A549 (cell line): ENCODE data around the gene RNF13.

ENCODE experiments used
- CEBPB ChIP-seq, 2 experiments: fragments of >200 bp in 1 of 2; sonication (Bioruptor Twin) in 1 of 2; formaldehyde crosslinking in 1 of 2; IDR thresholded peaks; 2 replicates each; pipeline ENCODE4 v1.6.1; 2012 to 2016
- EHMT2 ChIP-seq: fragments of 200-600 bp; sonication (generic); IDR thresholded peaks from 2 replicates; pipeline ENCODE4 v1.6.1; 2016; ENCODE audit warnings: antibody characterized with exemption, low read depth, mild to moderate bottlenecking, moderate library complexity
- POLR2A ChIP-seq: IDR thresholded peaks from 2 replicates; pipeline ENCODE4 v1.6.1; 2012; ENCODE audit warnings: mild to moderate bottlenecking, low read length
- TF ChIP-seq, protein P1 (sequence below): fragments of >200 bp; sonication (Bioruptor Twin); formaldehyde crosslinking; IDR thresholded peaks from 3 replicates; pipeline ENCODE4 v1.5.1; 2016

DNA sequence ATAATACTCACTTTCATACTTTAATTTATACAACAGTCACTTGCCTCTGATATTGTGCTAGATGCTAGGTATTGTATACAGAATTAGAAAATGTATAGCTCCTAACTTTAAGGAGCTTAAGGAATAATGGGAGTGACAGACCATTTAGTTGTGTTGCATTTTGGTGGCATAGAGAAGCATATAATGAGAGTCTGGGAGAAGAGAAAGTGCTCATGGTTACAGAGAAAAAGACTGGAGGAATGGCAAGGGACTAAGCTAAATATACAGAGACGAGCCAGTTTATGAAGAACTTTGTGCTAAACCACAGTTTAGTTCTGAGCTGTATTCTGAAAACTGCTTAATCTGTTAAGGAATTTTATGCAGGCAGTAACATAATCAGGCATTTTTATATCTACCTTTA is 6.4 kb downstream of the RNF13 start:
- TF ChIP-seq, protein P1, sequence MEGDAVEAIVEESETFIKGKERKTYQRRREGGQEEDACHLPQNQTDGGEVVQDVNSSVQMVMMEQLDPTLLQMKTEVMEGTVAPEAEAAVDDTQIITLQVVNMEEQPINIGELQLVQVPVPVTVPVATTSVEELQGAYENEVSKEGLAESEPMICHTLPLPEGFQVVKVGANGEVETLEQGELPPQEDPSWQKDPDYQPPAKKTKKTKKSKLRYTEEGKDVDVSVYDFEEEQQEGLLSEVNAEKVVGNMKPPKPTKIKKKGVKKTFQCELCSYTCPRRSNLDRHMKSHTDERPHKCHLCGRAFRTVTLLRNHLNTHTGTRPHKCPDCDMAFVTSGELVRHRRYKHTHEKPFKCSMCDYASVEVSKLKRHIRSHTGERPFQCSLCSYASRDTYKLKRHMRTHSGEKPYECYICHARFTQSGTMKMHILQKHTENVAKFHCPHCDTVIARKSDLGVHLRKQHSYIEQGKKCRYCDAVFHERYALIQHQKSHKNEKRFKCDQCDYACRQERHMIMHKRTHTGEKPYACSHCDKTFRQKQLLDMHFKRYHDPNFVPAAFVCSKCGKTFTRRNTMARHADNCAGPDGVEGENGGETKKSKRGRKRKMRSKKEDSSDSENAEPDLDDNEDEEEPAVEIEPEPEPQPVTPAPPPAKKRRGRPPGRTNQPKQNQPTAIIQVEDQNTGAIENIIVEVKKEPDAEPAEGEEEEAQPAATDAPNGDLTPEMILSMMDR = no peak
- TF ChIP-seq EHMT2 (no peak), POLR2A (no peak), CEBPB (IDR thresholded peaks at IDR 0.05) (no peak)
